GM12874 (cell line): ENCODE results near the gene DEPDC1B.

Source experiments
- TF ChIP-seq, protein P1 (sequence below): IDR thresholded peaks from 2 replicates; pipeline ENCODE4 v1.5.1; 2011; ENCODE audit warnings: low read depth, mild to moderate bottlenecking, control low read depth, low read length, moderate library complexity; ENCODE audit not compliant: insufficient read depth

The DEPDC1B gene

GRCh38 chr5:60604771-60605170, 95.2 kb downstream of the DEPDC1B start:
- TF ChIP-seq, protein P1, sequence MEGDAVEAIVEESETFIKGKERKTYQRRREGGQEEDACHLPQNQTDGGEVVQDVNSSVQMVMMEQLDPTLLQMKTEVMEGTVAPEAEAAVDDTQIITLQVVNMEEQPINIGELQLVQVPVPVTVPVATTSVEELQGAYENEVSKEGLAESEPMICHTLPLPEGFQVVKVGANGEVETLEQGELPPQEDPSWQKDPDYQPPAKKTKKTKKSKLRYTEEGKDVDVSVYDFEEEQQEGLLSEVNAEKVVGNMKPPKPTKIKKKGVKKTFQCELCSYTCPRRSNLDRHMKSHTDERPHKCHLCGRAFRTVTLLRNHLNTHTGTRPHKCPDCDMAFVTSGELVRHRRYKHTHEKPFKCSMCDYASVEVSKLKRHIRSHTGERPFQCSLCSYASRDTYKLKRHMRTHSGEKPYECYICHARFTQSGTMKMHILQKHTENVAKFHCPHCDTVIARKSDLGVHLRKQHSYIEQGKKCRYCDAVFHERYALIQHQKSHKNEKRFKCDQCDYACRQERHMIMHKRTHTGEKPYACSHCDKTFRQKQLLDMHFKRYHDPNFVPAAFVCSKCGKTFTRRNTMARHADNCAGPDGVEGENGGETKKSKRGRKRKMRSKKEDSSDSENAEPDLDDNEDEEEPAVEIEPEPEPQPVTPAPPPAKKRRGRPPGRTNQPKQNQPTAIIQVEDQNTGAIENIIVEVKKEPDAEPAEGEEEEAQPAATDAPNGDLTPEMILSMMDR: no peak

GRCh38 chr5:60598424-60598823, 101.5 kb downstream of the DEPDC1B start:
- TF ChIP-seq, protein P1: no peak

DNA sequence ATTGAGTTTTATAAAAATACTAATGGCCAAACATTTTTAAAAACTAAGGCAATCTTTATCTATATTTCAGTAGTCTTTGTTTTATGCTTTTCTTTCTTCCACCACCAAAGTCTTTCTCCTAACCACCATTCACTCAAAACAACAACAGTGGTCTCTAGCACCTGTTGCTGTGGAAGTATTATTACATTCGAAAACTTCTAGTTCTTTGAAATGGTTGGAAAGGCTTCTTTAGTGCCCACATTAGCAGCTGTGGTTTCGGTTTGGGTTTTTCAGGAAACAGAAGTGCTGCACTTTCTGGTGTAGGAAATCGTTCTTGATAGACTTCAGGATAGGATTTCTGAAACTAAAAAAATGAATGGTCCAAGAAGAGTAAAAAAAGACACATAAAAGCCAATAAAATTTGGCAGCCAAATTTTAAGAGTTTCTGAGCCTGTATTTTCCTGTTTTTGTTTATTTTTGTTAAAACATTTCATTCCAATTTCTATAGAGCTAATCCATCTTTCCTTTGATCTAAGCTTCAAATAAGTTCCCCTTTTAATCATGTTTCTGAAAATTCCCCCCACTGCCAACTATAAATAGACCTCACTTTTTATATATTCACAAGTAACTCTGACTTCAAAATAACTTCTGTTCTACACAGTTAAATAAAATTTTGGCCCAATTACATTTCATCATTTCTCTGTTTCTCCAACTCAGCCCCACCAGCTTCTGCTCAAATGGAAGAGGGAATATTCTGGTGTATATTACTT, 102.2 kb downstream of the DEPDC1B start:
- TF ChIP-seq, protein P1: no peak

GRCh38 chr5:60594715-60595477, 105.1 kb downstream of the DEPDC1B start:
- TF ChIP-seq, protein P1: no peak

GRCh38 chr5:60590172-60590571, 109.8 kb downstream of the DEPDC1B start:
- TF ChIP-seq, protein P1: no peak

DNA sequence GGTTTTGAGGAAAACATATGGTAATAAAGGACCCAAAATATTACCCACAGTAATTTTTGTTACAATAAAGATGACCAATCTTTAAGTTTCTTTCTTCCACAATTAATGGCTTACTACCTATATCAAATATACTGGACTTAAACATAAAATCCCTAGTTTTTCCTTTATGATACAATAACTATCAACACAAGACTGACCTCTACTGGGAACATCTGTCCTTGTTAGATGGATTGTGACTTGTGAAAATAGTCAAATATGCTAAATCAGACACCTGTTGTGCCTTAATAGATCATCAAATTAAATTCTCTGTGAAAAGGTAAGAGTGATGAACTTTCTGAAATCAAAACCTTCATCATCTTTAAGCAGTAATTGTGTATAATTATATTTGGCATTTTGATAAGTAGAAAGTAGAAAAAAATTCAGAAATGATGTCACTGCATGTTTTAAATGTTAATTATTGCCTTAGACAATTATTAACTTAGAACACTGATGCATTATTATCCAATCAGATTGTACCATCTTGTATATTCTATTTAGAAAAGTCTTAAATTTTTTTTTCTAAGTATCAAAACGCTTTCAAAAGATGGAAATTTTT, 113.6 kb downstream of the DEPDC1B start:
- TF ChIP-seq, protein P1: peak; percentile 7; the same call in 1 of the 2 replicates

DNA sequence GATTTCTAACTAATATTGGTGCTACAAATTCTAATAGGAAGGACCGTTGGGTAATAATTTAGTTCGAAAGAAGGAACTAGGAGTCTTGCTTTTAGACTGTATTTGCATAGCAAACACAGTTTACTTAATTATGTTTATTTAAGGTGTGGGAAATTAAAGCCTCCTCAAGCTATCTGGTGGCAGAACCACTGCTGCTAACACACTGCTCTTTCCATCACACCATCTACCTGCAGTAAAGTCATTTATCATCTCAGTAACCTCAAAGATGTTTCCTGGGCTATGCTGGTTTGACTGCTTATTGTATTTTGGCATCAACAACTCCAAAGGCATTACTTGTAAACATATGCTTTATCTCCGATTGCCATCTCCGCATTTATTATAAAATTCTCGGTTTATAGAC, 114.3 kb downstream of the DEPDC1B start:
- TF ChIP-seq, protein P1: no peak
